Type B pancreatic cell (in vitro differentiated cells): Measurements from ENCODE around the gene KCNT1. TPM values are rescaled to one million over a fixed set of nuclear protein-coding genes. Genes with fewer than 3 reads are reported as not detected.

Experiments
- DNase-seq: peaks from one replicate; pipeline ENCODE4 v3.0.0; 2021; ENCODE audit warnings: mixed read lengths; ENCODE audit not compliant: unreplicated experiment; ENCODE audit errors: extremely low spot score
- H3K27ac Mint-ChIP-seq: 2 replicates; pipeline ENCODE4 v1.8.0; 2021; ENCODE audit warnings: mild to moderate bottlenecking, mixed read lengths
- H3K27me3 Mint-ChIP-seq: 2 replicates; pipeline ENCODE4 v1.8.0; 2021; ENCODE audit warnings: mixed read lengths
- H3K36me3 Mint-ChIP-seq: 2 replicates; pipeline ENCODE4 v1.8.0; 2021; ENCODE audit warnings: mixed read lengths
- H3K4me1 Mint-ChIP-seq: one replicate; pipeline ENCODE4 v1.8.0; 2021; ENCODE audit warnings: mixed read lengths; ENCODE audit not compliant: unreplicated experiment
- H3K4me3 Mint-ChIP-seq: 2 replicates; pipeline ENCODE4 v1.8.0; 2021; ENCODE audit warnings: mild to moderate bottlenecking, mixed read lengths
- H3K9me3 Mint-ChIP-seq: 2 replicates; pipeline ENCODE4 v1.8.0; 2021; ENCODE audit warnings: mixed read lengths
- total RNA-seq: library from RNA; stranded (reverse); gene quantifications from 2 replicates; pipeline ENCODE4 v1.2.1, GENCODE V29; 2021; ENCODE audit warnings: low replicate concordance
- TF ChIP-seq, protein P1 (sequence below): fragments of 200-600 bp; sonication (generic); conservative IDR thresholded peaks from 2 replicates; pipeline ENCODE4 v1.5.0; 2021; ENCODE audit warnings: antibody characterized with exemption, mild to moderate bottlenecking

The KCNT1 gene
- total RNA-seq, 1 donor from 2014 or later: not detected

DNA sequence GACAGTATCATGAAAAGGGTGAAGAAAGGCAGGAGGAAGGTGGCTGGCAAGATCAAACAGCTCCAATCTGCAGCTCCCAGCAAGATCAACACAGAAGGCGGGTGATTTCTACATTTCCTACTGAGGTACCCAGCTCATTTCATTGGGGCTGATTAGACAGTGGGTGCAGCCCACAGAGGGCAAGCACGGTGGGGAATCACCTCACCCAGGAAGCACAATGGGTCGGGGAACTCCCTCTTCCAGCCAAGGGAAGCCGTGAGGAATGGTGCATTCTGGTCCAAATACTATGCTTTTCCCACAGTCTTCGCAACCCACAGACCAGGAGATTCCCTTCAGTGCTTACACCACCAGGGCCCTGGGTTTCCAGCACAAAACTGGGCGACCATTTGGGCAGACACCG is 138.6 kb downstream of the KCNT1 start:
- Mint-ChIP-seq H3K4me1 (no peaks in the 10 kb centered on the region), H3K36me3 (peaks cover 32% of the 10 kb centered on the region), H3K9me3 (peaks cover 6% of the 10 kb centered on the region), H3K4me3 (no peak overlapping the region), H3K27ac (no peak overlapping the region), H3K27me3 (no peaks in the 10 kb centered on the region)
- TF ChIP-seq, protein P1, sequence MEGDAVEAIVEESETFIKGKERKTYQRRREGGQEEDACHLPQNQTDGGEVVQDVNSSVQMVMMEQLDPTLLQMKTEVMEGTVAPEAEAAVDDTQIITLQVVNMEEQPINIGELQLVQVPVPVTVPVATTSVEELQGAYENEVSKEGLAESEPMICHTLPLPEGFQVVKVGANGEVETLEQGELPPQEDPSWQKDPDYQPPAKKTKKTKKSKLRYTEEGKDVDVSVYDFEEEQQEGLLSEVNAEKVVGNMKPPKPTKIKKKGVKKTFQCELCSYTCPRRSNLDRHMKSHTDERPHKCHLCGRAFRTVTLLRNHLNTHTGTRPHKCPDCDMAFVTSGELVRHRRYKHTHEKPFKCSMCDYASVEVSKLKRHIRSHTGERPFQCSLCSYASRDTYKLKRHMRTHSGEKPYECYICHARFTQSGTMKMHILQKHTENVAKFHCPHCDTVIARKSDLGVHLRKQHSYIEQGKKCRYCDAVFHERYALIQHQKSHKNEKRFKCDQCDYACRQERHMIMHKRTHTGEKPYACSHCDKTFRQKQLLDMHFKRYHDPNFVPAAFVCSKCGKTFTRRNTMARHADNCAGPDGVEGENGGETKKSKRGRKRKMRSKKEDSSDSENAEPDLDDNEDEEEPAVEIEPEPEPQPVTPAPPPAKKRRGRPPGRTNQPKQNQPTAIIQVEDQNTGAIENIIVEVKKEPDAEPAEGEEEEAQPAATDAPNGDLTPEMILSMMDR: no peak
- DNase-seq: no peak

Other genes with a start within 250 kb of the KCNT1 start
- gene PPP1R26, start 222.4 kb upstream of the KCNT1 start, total RNA-seq: 22.7 and 24.2 TPM in 2 replicates
- gene MRPS2, start 201.5 kb upstream of the KCNT1 start, total RNA-seq: 50.0 and 55.2 TPM in 2 replicates
- gene LCN1, start 180.7 kb upstream of the KCNT1 start, total RNA-seq: not detected in 2 replicates
- gene OBP2A, start 156.1 kb upstream of the KCNT1 start, total RNA-seq: not detected in 2 replicates
- gene PAEP, start 140.4 kb upstream of the KCNT1 start, total RNA-seq: not detected in 2 replicates
- gene GLT6D1, start 62.6 kb upstream of the KCNT1 start, total RNA-seq: not detected in 2 replicates
- 1.1 and 2.0 TPM in 2 replicates for gene LCN9, start 38.9 kb upstream of the KCNT1 start, total RNA-seq
- gene SOHLH1, start 2.7 kb upstream of the KCNT1 start, total RNA-seq: not detected in 2 replicates
- 33.9 and 58.2 TPM in 2 replicates for gene CAMSAP1, start 205.4 kb downstream of the KCNT1 start, total RNA-seq